SU-DHL-6 (cell line): ENCODE results near the gene CECR2.

ENCODE experiments used
- EZH2phosphoT487 ChIP-seq: fragments of 200-600 bp; sonication (generic), shearing (Covaris generic); conservative IDR thresholded peaks from 2 replicates; pipeline ENCODE4 v1.6.1; 2018; ENCODE audit warnings: mild to moderate bottlenecking, antibody characterized with exemption, low read length, moderate library complexity, mixed read lengths
- TF ChIP-seq, protein P1 (sequence below): fragments of 200-600 bp; sonication (generic); IDR thresholded peaks from one replicate; pipeline ENCODE4 v1.5.1; 2017; ENCODE audit warnings: antibody characterized with exemption, mild to moderate bottlenecking, low read length, moderate library complexity; ENCODE audit not compliant: insufficient read depth, poor library complexity, severe bottlenecking

- TF ChIP-seq, protein P1, sequence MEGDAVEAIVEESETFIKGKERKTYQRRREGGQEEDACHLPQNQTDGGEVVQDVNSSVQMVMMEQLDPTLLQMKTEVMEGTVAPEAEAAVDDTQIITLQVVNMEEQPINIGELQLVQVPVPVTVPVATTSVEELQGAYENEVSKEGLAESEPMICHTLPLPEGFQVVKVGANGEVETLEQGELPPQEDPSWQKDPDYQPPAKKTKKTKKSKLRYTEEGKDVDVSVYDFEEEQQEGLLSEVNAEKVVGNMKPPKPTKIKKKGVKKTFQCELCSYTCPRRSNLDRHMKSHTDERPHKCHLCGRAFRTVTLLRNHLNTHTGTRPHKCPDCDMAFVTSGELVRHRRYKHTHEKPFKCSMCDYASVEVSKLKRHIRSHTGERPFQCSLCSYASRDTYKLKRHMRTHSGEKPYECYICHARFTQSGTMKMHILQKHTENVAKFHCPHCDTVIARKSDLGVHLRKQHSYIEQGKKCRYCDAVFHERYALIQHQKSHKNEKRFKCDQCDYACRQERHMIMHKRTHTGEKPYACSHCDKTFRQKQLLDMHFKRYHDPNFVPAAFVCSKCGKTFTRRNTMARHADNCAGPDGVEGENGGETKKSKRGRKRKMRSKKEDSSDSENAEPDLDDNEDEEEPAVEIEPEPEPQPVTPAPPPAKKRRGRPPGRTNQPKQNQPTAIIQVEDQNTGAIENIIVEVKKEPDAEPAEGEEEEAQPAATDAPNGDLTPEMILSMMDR = no peak
- no peak for TF ChIP-seq EZH2phosphoT487
Measured at GRCh38 chr22:17430412-17430811, 61.2 kb downstream of the CECR2 start.
